Transverse colon (tissue), 4 donors: ENCODE results near the gene PSD.

Experiments used
- POLR2AphosphoS5 ChIP-seq, 3 donors: sonication (generic); formaldehyde crosslinking; IDR thresholded peaks; one replicate each; pipeline ENCODE4 v1.6.1; 2016; ENCODE audit warnings: antibody characterized with exemption in 3 of 3
- TF ChIP-seq, protein P1 (sequence below), 5 experiments: fragments of 200-600 bp in 3 of 5; fragments of 450-650 bp in 2 of 5; sonication (generic) in 3 of 5; IDR thresholded peaks; 1 replicate in 2 of 5; 2 replicates in 3 of 5; pipeline ENCODE4 v1.5.1; 2016 to 2017; ENCODE audit warnings: antibody characterized with exemption in 5 of 5, inconsistent platforms in 3 of 5, mild to moderate bottlenecking in 2 of 5, moderate library complexity in 1 of 5

DNA sequence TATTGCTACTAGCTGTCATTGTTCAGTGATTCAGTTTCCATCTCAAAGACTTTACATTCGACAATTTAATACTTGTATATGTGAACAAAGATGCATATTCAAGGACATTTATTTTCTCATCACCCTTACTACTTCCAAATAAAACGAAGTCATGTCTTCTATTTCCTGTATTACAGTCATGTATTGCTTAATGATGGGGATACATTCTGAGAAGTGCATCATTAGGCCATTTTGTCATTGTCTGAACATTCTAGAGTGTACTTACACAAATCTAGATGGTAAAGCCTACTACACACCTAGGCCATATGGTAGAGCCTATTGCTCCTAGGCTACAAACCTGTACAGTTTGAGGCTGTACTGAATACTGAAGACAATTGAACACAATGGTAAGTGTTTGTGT, 26.3 kb upstream of the PSD start:
- TF ChIP-seq, protein P1, sequence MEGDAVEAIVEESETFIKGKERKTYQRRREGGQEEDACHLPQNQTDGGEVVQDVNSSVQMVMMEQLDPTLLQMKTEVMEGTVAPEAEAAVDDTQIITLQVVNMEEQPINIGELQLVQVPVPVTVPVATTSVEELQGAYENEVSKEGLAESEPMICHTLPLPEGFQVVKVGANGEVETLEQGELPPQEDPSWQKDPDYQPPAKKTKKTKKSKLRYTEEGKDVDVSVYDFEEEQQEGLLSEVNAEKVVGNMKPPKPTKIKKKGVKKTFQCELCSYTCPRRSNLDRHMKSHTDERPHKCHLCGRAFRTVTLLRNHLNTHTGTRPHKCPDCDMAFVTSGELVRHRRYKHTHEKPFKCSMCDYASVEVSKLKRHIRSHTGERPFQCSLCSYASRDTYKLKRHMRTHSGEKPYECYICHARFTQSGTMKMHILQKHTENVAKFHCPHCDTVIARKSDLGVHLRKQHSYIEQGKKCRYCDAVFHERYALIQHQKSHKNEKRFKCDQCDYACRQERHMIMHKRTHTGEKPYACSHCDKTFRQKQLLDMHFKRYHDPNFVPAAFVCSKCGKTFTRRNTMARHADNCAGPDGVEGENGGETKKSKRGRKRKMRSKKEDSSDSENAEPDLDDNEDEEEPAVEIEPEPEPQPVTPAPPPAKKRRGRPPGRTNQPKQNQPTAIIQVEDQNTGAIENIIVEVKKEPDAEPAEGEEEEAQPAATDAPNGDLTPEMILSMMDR (IDR thresholded peaks at IDR 0.05), result no peak
- TF ChIP-seq POLR2AphosphoS5 (IDR thresholded peaks at IDR 0.05), result no peak
